GM21619 (cell line): ENCODE results near the gene FADS1.
A peak's percentile ranks its signal among the peaks of the same experiment; 100 is the strongest.

ENCODE experiments used
- ATAC-seq: cut with Tn5 transposase; IDR thresholded peaks from one replicate; pipeline ENCODE4 v1.9.1; 2021; ENCODE audit not compliant: unreplicated experiment

Gene FADS1

DNA sequence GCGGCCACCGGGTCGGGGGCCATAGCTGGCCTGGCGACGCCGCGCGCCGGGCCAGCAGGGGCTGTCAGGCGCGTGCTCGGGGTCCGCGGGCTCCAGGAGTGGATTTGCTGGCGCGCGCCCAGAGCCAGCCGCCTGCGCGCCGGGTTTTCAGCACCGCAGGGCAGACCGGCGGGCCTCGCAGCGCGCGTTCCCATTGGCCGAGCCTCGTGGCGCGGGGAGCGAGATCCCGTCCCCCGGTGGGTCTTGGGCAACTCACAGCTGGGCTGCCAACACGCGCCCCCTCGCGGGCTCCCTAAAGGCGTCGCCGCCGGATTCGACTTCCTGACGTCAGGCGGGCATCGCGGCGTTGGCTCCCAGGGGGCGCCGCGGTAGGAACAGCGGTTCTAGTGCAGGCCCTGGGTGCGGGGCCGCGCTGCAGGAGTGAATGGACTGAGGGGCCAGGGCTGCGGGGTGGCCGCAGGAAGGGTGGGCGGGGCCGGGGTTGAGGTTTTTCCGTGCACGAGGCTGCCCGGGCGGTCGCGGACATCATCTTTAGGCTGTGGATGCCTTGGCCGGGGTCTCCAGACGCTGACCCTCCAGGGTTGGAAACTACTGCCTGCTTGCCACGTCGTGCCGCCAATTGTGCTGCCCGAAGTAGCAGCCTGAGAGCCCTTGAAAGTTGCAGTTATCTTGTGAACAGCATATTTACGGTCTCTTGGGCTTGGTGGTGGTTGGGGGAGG lies at the start of gene FADS1:
Gene FADS1, minus strand, starts transcription at position 268 of the 720 bp plus-strand sequence. Its CDS starts 74 bp downstream, at position 194.
- ATAC-seq, result peak; percentile 45

DNA sequence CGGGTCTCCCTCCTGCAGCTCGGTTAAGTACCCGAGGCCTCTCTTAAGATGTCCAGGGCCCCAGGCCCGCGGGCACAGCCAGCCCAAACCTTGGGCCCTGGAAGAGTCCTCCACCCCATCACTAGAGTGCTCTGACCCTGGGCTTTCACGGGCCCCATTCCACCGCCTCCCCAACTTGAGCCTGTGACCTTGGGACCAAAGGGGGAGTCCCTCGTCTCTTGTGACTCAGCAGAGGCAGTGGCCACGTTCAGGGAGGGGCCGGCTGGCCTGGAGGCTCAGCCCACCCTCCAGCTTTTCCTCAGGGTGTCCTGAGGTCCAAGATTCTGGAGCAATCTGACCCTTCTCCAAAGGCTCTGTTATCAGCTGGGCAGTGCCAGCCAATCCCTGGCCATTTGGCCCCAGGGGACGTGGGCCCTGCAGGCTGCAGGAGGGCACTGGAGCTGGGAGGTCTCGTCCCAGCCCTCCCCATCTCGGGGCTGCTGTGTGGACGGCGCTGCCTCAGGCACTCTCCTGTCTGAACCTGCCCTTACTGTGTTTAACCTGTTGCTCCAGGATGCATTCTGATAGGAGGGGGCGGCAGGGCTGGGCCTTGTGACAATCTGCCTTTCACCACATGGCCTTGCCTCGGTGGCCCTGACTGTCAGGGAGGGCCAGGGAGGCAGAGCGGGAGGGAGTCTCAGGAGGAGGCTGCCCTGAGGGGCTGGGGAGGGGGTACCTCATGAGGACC lies 49.6 kb upstream of the FADS1 start:
- no peak for ATAC-seq

DNA sequence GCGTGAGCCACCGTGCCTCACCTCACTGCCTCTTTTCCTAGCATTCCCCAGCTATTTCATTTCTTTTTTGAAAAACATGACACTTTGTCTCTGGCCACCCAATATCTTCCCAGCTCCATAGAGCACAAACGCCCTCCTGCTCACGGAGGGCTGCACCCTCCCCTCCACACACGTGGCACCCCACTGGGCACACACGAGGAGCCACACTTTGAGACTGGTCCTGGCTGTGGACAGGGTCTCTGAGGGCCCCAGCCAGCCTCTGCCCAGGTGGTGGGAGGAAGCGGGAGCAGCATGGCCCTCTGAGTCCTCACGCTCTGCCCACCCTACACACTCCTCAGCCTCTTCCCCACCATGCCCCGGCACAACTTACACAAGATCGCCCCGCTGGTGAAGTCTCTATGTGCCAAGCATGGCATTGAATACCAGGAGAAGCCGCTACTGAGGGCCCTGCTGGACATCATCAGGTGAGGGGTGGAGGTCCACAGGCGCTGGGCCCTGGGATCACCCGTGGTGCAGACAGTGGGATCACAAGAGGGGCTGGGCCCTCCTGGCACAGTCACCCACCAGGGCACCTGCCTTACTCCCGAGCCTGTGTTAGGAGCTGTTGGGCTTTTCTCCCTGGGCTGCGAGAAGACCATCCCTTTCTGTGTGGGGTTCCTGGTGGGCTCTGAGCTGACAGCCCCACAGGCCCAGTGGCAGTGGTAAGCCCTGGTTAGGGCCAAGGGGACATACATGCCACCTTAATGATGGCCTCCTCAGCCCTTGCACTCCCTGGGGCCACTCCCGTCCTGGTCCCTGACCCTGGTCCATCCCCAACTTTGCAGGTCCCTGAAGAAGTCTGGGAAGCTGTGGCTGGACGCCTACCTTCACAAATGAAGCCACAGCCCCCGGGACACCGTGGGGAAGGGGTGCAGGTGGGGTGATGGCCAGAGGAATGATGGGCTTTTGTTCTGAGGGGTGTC lies 48.3 kb upstream of the FADS1 start:
- no peak for ATAC-seq

DNA sequence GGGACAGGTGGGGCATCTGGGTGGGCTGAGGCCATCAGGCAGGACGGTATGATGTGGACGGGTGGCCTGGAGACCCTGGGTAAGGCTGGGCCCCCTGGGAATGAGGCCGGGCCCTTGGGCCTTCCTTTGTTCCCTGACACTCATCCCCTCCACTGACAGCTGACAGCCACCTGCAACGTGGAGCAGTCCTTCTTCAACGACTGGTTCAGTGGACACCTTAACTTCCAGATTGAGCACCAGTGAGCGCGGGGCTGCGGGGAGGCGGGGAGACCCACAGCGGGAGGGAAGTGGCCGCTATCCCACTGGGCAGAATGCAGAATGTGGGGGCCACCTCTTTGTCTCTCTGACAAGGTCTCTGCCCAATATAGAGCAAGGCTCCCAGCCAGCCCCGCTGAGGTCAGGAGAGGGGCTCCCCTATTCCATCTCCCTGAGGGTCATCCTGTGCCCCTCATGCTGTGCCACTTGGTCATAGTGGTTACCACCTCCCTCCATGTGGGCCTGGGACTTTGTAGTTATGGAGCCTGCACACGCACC lies 46.8 kb upstream of the FADS1 start:
- no peak for ATAC-seq

DNA sequence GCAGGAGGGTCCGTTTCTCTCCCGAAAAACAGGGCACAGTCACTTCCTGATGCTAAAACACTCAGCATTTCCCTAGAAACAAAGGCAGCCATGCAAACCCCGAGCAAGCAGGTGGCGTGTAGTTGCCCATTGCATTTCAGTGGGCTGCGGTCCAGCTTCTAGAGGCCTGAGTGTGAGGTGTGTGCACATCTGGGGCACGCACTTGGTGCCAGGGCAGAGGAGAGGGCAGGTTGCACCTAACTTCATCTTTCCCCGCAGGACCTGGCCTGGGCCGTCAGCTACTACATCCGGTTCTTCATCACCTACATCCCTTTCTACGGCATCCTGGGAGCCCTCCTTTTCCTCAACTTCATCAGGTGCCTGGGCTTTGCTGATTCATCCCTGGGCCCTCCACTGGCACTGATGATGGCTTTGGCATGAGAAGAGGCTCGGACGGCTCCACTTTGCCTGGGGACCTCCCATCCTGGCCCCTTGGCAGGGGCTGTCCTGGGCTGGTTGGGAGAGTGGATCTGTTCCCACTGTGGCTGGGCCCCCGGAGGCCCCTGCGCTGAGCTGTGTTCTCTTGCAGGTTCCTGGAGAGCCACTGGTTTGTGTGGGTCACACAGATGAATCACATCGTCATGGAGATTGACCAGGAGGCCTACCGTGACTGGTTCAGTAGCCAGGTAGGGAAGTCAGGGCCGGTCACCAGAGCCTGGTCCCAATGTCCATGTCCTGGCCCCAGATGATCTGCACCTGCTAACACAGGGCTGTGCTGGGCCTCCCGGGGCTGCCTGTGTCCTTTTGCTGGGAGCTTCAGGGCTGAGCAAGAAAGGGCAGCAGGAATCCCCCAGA lies 46.1 kb upstream of the FADS1 start:
- no peak for ATAC-seq

DNA sequence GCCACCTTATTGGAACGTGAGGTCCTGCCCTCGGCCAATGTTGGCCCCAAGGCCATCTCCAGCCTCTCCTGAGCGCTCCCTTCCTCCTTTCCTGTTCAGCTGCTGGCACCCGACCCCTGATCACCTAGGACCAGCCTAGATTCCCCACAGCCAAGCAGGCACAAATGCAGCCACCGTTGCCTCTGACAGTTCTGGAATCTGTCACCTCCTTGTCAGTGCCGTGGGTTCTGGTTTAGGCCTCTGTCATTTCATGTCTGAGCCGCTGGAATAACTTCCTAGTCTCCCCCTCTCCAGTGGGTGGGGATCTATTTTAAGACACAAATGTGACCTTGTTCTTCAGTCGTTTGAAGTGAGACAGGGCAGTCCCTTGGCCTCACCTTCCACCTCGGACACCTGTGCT lies 44.8 kb upstream of the FADS1 start:
- no peak for ATAC-seq

DNA sequence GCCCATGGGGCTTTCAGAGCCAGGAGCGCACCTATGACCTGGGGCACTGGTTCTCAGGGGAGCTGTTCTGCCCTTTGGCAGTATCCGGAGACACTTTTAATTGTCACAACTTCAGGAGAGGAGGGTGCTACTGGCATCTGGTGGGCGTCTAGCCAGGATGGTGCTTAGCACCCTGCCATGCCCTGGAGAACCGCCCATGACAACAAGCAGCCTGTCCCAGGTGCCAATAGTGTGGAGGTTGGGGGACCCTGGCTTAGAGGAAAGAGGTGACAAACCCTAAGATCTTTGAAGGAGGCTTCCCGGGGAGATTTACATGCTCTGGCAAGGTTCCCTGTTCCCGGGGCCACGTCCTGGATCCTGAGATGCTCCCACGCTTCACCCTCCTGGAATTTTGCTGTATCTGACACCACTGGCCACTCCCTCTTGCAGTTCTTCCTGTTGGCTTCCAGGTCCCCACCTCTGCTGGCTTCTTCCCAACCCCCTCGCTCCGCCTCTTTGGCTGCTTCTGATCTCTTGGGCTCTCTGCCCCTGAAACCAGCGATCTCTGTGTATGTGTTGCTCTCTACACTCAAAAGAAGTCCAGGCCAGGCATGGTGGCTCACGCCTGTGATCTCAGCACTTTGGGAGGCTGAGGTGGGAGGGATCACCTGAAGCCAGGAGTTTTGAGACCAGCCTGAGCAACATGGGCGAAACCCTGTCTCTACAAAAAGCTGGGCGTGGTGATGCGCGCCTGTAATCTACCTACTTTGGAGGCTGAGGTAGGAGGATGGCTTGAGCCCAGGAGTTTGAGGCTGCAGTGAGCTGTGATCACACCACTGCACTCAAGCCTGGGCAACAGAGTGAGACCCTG lies 43.5 kb upstream of the FADS1 start:
- ATAC-seq, result no peak

DNA sequence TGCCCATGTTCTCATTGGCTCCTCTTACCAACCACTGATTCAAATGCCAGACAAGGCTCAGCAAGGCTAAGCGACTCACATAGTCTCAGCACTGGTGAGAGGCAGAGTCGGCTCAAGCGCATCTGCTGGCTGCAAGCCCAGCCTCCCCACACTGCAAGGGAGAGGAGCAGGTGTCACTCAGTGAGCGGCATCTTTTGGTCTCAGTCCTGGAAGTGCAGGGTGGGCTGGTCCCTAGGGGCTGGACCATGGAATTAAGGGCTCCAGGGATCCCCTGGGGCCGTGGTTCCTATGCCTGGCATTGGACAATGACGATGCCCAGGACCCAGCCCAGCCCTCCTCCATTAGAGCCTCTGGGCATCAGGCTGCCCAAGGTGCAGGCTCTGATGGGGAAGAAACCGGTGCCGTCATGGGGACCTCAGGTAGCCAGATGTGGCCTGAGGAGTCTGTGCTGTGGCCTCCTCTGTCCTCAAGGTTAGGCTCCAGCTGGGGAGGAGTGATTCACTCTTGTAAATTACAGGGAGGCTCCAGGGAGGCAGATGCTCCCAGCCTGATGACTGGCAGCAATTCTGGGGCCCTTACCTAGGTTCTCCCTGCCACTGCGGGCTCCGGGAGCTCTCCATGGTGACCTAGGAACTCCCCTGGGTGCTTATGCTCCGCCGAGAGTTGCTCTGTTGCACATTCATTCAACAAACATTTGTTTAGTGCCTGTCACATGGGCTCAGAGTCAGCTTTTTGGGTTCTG lies 39.3 kb upstream of the FADS1 start:
- ATAC-seq, result no peak

DNA sequence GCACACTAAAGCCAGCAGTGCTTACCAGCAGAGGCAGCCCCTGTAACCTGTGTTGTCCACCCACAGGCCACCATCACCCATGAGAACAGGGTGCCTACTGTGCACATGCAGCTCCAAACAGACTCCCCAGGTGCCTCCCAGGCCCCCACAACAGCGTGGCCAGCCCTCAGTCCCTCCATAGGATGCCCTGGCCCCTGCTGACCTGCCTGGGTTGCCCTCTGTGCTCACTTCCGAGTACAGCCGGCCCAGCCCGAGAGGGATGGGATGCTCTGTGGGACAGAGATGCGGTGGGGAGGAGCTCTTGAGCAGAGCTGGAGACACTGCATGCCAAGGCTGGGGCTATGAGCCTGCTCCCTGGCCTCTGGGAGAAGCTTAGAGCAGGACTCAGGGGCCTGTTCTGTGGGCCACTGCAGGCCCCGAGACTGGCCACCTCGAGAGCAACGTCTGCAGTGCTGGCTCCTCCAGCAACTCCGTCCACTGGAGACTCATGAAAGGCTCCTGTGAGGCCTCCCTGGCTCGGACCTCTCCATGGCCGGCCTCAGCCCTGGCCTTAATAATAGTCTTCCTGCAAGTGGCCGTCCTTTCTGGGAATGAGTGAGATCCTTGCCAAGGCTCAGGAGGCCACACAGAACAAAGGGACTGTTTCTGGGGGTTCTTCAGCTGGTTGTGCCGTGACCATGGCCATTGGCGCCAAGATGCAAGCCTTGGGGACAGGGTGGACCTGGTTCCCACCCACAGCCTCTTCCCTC lies 38.3 kb upstream of the FADS1 start:
- ATAC-seq, result no peak

DNA sequence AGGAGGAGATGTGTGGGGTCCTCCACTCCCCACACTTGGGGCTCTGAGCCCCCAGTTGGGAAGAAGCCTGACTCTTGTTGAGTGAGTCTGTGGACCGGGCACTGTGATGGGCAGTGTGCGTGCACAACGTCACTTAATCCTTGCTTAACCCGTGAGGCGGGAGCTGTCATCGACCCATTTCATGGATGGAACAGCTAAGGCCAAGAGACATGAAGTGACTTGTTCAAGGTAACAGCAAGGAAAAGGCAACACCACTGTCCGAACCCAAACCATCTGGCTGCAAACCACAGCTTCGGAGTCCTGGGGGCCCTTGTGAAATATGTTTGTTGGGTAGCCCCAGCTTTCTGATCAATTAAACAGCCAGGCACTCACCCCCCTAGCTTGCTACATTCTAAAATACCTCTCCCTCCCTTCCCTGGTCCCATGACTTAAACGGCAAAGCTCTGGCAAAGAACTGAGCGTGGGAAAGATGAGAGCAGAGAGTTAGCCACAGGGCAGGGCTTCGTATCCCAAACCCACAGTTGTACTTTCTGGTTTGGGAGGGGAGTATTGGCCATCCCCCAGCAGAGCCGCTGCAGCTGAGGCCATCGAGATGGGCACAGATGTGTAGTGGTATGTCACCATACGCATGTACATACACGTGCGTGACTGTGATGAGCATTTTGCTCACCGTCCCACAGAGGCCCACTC lies 37.5 kb upstream of the FADS1 start:
- ATAC-seq, result no peak

DNA sequence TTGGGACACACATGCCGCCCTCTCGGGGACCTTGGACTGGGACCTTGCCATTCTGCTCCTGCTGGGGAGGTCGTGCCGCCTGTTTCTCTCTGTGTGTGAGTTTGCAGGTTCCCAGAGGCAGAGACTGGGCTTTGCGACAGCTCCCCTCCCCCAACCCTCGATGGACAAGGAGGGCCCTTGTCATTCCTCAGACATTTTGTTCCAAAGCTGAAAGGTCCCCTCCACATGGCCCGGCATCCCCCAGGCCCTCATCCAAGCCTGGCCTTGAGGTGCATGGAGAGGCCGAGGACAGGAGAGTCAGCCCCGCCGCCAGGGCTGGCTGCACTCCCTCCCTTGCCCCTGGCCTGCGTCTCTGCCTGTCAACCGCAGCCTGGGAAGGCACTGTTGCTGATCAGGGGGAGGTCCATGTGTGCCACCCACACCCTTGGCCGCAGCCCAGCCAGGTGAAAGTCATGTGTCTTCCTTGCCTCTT lies 36.9 kb upstream of the FADS1 start:
- ATAC-seq, result no peak

DNA sequence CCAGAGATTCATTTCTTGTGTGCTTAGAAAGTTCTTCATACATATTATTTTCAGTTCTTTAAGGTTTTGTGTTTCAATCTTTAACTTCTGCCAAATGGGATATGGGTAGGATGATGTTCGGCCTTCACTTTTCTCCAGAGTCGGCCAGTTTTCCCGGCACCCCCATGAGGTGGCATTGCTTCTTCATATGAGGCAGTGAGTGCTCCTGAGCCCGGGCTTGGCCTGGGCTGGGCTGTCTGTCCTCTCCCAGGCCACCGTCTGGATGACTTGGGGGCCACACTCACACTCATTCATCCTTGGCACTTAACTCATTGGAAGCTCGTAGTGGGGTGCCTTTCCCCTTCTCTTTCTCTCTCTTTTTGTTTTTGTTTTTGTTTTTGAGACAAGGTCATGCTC lies 35.1 kb upstream of the FADS1 start:
- no peak for ATAC-seq

DNA sequence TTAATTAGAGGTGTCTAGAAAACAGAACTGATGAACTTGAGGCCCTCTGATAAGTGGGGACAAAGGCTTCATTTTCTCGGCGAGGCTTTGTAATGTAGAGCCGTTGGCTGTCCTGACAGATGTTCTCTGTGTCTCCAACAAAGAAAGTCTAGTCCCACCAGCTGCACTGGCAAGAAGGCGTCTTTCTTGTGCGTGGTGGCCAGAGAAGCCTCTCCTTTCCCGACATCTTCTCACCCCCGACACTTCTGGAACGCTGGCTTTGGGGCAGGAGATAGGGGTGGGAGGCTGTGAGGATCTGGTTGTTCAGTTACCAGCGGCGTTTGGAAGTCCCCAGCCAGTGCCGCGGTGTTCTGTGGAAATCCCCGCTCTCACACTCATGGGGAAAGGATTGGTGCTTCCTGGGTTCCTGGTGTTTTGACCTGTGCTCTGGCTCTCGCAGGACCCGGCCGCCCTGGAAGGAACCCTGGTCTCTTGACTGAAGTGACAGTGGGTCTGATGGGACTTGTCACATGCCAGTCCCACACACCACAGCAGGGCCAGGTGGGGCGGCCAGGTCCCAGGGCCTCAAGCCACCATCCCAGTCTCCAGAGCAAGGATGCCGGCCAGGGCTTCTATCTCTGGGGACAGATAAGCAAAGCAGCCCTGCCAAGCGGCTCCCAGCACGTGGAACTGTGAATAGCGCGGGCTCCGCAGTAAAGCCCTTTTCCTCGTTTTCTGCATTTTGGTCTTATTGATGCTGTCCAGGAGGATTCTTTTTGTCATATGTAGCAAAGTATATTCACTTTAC lies 34.5 kb upstream of the FADS1 start:
- no peak for ATAC-seq

DNA sequence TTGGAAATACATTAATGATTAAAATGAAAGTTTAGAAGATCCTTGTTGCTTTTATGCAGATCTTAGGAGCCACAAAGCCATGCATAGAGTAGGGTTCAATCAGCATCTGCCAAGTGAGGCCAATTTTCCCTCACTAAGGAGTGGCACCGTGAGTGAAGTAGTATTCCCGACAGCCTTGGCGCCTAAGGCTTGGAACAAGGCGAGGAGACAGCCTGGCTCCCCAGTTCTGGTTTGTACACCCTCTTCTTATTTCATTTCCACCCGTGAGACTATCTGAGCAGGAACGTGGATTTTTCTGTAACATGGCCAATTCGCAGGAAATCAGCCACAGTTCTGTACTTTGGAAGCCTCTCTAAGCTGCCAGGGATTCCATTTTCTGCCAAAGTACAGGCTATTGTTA lies 33.9 kb upstream of the FADS1 start:
- ATAC-seq, result no peak

DNA sequence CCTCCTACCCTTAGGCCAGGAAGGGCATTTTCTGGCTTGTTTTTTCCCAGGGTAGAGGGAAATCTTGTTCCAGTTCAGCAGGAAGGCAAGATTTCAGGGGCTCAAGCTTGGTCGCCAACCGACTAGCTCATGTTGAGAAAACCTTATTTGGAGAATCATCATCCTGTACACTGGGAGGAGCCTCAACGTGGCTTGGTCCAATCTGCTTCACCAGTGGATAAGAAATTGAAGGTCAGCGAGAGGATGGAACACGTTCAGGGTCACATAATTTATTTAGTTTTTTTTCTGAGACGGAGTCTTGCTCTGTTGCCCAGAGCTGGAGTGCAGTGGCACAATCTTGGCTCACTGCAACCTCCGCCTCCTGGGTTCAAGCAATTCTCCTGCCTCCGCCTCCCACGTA lies 31.8 kb upstream of the FADS1 start:
- ATAC-seq, result no peak

DNA sequence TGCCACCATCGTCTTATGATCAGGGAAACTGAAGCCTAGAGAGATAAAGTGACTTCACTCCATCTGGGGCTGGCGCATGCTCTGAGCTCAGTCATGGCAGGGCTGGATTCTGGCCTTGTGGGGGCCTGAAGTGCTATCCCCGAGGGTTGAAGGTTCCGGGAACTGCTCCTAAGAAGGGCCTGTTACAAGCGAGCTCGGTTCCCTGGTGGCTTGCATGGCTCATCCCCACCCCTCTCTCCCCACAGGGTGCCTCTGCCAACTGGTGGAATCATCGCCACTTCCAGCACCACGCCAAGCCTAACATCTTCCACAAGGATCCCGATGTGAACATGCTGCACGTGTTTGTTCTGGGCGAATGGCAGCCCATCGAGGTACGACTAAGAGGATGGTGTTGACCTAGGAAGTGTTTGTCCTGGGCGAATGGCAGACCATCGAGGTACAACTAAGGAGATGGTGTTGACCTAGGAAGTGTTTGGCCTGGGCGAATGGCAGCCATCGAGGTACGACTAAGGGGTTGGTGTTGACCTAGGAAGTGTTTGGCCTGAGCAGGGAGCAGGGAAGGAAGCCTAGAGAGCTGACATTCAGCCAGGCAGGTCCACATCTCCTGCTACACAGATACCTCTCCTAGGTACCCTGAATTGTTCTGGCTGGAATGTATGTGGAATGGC lies 31.2 kb upstream of the FADS1 start:
- ATAC-seq, result no peak
